HG03575 (cell line): Measurements from ENCODE around the gene ITGAD.
"Not testable (repeated sequence)": the region's sequence is repeated elsewhere in the genome, so short reads cannot be mapped to it uniquely, and the experiment has no call there.

Source experiments
- ATAC-seq: cut with Tn5 transposase; IDR thresholded peaks from one replicate; pipeline ENCODE4 v1.9.1; 2021; ENCODE audit not compliant: unreplicated experiment, insufficient number of reproducible peaks, low FRiP score; ENCODE audit errors: extremely low read depth

Gene ITGAD

GRCh38 chr16:31423801-31424200, 30.7 kb downstream of the ITGAD start:
- no peak for ATAC-seq

- ATAC-seq: no peak
Observed at GRCh38 chr16:31427441-31428278, 34.5 kb downstream of the ITGAD start.

GRCh38 chr16:31428279-31428597, 35.1 kb downstream of the ITGAD start, which contains the start of gene COX6A2:
TSS of gene COX6A2 (minus strand) at chr16:31428360. CDS start at chr16:31428325, 35 bp downstream.
- ATAC-seq: no peak

GRCh38 chr16:31428638-31429247, 35.6 kb downstream of the ITGAD start:
- ATAC-seq: no peak

GRCh38 chr16:31429314-31429713, 36.2 kb downstream of the ITGAD start:
- no peak for ATAC-seq

GRCh38 chr16:31429796-31430195, 36.7 kb downstream of the ITGAD start:
- ATAC-seq: no peak

- ATAC-seq: no peak
Observed at GRCh38 chr16:31430380-31431052, 37.4 kb downstream of the ITGAD start.

GRCh38 chr16:31435341-31436220, 42.4 kb downstream of the ITGAD start:
- no peak for ATAC-seq

GRCh38 chr16:31436221-31437045, 43.3 kb downstream of the ITGAD start:
- ATAC-seq: no peak

GRCh38 chr16:31438414-31438813, 45.3 kb downstream of the ITGAD start:
- no peak for ATAC-seq

- ATAC-seq: not testable (repeated sequence)
Observed at GRCh38 chr16:31439023-31439422, 45.9 kb downstream of the ITGAD start.

- ATAC-seq: no peak
Observed at GRCh38 chr16:31439519-31439918, 46.4 kb downstream of the ITGAD start.

GRCh38 chr16:31440516-31441184, 47.5 kb downstream of the ITGAD start:
- no peak for ATAC-seq

GRCh38 chr16:31441956-31442355, 48.8 kb downstream of the ITGAD start:
- ATAC-seq: no peak

GRCh38 chr16:31445931-31446330, 52.8 kb downstream of the ITGAD start:
- not testable (repeated sequence) for ATAC-seq

- ATAC-seq: no peak
Observed at GRCh38 chr16:31451201-31451600, 58.1 kb downstream of the ITGAD start.

GRCh38 chr16:31451681-31452351, 58.7 kb downstream of the ITGAD start:
- ATAC-seq: no peak
